SU-DHL-6 (cell line): ENCODE data around the gene TRPM2.

ENCODE experiments used
- EZH2phosphoT487 ChIP-seq: fragments of 200-600 bp; sonication (generic), shearing (Covaris generic); conservative IDR thresholded peaks from 2 replicates; pipeline ENCODE4 v1.6.1; 2018; ENCODE audit warnings: mild to moderate bottlenecking, antibody characterized with exemption, low read length, moderate library complexity, mixed read lengths
- TF ChIP-seq, protein P1 (sequence below): fragments of 200-600 bp; sonication (generic); IDR thresholded peaks from one replicate; pipeline ENCODE4 v1.5.1; 2017; ENCODE audit warnings: antibody characterized with exemption, mild to moderate bottlenecking, low read length, moderate library complexity; ENCODE audit not compliant: insufficient read depth, poor library complexity, severe bottlenecking

DNA sequence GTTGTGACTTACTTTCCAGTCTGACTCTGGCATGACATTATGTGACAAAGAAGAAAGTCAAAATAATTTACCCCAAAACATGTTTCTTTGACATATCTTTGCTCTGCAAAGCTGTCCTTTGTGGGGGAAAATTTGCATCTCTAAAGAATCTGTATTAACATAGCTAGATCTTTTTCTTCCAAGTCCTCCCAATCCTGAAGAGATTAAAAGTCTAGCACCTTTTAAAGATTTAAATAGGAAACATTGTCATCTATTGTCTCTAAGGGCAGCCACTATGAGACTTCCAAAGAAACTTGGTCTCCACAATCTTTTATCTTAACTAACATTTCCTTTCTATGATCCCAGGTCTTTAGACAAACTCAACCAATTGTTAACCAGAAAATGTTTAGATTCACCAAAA, 117.9 kb downstream of the TRPM2 start:
- TF ChIP-seq, protein P1, sequence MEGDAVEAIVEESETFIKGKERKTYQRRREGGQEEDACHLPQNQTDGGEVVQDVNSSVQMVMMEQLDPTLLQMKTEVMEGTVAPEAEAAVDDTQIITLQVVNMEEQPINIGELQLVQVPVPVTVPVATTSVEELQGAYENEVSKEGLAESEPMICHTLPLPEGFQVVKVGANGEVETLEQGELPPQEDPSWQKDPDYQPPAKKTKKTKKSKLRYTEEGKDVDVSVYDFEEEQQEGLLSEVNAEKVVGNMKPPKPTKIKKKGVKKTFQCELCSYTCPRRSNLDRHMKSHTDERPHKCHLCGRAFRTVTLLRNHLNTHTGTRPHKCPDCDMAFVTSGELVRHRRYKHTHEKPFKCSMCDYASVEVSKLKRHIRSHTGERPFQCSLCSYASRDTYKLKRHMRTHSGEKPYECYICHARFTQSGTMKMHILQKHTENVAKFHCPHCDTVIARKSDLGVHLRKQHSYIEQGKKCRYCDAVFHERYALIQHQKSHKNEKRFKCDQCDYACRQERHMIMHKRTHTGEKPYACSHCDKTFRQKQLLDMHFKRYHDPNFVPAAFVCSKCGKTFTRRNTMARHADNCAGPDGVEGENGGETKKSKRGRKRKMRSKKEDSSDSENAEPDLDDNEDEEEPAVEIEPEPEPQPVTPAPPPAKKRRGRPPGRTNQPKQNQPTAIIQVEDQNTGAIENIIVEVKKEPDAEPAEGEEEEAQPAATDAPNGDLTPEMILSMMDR = no peak
- TF ChIP-seq EZH2phosphoT487 = no peak
